Kidney tubule cell (primary cell): ENCODE data around the gene LINGO3.
A peak's percentile ranks its signal among the peaks of the same experiment; 100 is the strongest.
"Not testable (repeated sequence)": the region's sequence is repeated elsewhere in the genome, so short reads cannot be mapped to it uniquely, and the experiment has no call there.

Source experiments
- DNase-seq: peaks from one replicate; pipeline ENCODE4 v3.0.0-alpha.2; 2018; ENCODE audit warnings: low spot score

The LINGO3 gene

GRCh38 chr19:2281265-2282061 is 26.5 kb downstream of the LINGO3 start:
- DNase-seq: not testable (repeated sequence)

- DNase-seq: no peak
Measured at GRCh38 chr19:2280633-2281264, 27.2 kb downstream of the LINGO3 start.

- DNase-seq: no peak
Measured at GRCh38 chr19:2278459-2279158, 29.3 kb downstream of the LINGO3 start.

GRCh38 chr19:2277138-2277537 is 30.8 kb downstream of the LINGO3 start:
- DNase-seq: no peak

- no peak for DNase-seq
Measured at GRCh38 chr19:2276429-2276986, 31.4 kb downstream of the LINGO3 start.

- DNase-seq: no peak
Measured at GRCh38 chr19:2275588-2276428, 32.1 kb downstream of the LINGO3 start.

- peak; percentile 65 for DNase-seq
Measured at GRCh38 chr19:2274931-2275535, 32.9 kb downstream of the LINGO3 start.

GRCh38 chr19:2274185-2274711 is 33.7 kb downstream of the LINGO3 start:
- peak; percentile 28 for DNase-seq

- peak; percentile 76 for DNase-seq
Measured at GRCh38 chr19:2273356-2274184, 34.4 kb downstream of the LINGO3 start.

- DNase-seq: peak; percentile 82
Measured at GRCh38 chr19:2271234-2272103, 36.5 kb downstream of the LINGO3 start.

- DNase-seq: peak; percentile 82
Measured at GRCh38 chr19:2270423-2271233, 37.3 kb downstream of the LINGO3 start.

GRCh38 chr19:2270157-2270422 is 37.9 kb downstream of the LINGO3 start:
- DNase-seq: no peak

GRCh38 chr19:2269244-2270156 is 38.5 kb downstream of the LINGO3 start:
- DNase-seq: peak; percentile 97

- DNase-seq: no peak
Measured at GRCh38 chr19:2268861-2269243, 39.1 kb downstream of the LINGO3 start.

- DNase-seq: no peak
Measured at GRCh38 chr19:2268480-2268830, 39.5 kb downstream of the LINGO3 start.

- peak; percentile 71 for DNase-seq
Measured at GRCh38 chr19:2266183-2266993, 41.6 kb downstream of the LINGO3 start.
